Chondrocyte (in vitro differentiated cells): ENCODE measurements around the gene EPN2. TPM values are rescaled to one million over a fixed set of nuclear protein-coding genes. Genes with fewer than 3 reads are reported as not detected.
A peak's percentile ranks its signal among the peaks of the same experiment; 100 is the strongest.

ENCODE experiments used
- DNase-seq: peaks from one replicate; pipeline ENCODE4 v3.0.0; 2021; ENCODE audit warnings: mixed read lengths, low spot score
- H3K27ac Mint-ChIP-seq: one replicate; pipeline ENCODE4 v1.8.0; 2021; ENCODE audit warnings: mild to moderate bottlenecking, moderate library complexity, mixed read lengths; ENCODE audit not compliant: unreplicated experiment
- H3K27me3 Mint-ChIP-seq: 2 replicates; pipeline ENCODE4 v1.8.0; 2021; ENCODE audit warnings: low read depth, mixed read lengths
- H3K36me3 Mint-ChIP-seq: 2 replicates; pipeline ENCODE4 v1.8.0; 2021; ENCODE audit warnings: low read depth, mixed read lengths
- H3K4me1 Mint-ChIP-seq: 2 replicates; pipeline ENCODE4 v1.8.0; 2021; ENCODE audit warnings: low read depth, mild to moderate bottlenecking, mixed read lengths
- H3K4me3 Mint-ChIP-seq: one replicate; pipeline ENCODE4 v1.8.0; 2021; ENCODE audit warnings: mild to moderate bottlenecking, moderate library complexity, mixed read lengths; ENCODE audit not compliant: unreplicated experiment
- H3K9me3 Mint-ChIP-seq: 2 replicates; pipeline ENCODE4 v1.8.0; 2021; ENCODE audit warnings: low read depth, mixed read lengths
- total RNA-seq: library from RNA; stranded (reverse); gene quantifications from 3 replicates; pipeline ENCODE4 v1.2.1, GENCODE V29; 2021
- TF ChIP-seq, protein P1 (sequence below): fragments of 200-600 bp; sonication (generic); IDR thresholded peaks from 2 replicates; pipeline ENCODE4 v1.5.0; 2021; ENCODE audit warnings: antibody characterized with exemption, mild to moderate bottlenecking, moderate library complexity

Gene EPN2
- total RNA-seq, 1 donor from 2014 or later = 37.8 TPM

DNA sequence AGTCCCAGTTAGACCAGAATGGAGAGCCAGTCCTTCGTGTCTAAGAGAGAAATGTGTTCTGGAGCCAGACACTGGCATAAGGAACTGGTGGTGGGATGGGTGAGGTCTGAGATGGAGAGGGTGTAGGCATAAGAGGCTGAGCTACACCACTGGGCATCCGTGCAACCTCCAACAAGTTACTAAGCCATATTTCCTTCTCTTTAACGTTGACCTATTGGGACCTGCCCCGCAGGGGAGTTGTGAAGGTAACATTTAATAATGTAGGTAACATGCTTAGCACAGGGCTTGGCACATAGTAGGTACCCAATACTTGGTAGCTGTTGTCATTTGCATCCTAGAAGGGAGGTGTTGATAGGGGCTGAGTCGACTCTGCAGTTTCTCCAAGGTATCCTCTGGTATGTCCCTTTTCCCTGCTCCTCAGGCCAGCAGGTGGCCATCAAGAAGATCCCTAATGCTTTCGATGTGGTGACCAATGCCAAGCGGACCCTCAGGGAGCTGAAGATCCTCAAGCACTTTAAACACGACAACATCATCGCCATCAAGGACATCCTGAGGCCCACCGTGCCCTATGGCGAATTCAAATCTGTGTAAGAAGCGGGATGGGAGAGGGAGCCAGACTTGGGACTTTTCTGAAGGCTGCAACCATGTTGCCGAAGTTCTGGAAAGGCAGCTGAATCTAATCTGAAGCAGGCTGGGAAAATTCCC lies 142.3 kb downstream of the EPN2 start:
- TF ChIP-seq, protein P1, sequence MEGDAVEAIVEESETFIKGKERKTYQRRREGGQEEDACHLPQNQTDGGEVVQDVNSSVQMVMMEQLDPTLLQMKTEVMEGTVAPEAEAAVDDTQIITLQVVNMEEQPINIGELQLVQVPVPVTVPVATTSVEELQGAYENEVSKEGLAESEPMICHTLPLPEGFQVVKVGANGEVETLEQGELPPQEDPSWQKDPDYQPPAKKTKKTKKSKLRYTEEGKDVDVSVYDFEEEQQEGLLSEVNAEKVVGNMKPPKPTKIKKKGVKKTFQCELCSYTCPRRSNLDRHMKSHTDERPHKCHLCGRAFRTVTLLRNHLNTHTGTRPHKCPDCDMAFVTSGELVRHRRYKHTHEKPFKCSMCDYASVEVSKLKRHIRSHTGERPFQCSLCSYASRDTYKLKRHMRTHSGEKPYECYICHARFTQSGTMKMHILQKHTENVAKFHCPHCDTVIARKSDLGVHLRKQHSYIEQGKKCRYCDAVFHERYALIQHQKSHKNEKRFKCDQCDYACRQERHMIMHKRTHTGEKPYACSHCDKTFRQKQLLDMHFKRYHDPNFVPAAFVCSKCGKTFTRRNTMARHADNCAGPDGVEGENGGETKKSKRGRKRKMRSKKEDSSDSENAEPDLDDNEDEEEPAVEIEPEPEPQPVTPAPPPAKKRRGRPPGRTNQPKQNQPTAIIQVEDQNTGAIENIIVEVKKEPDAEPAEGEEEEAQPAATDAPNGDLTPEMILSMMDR = peak; percentile 22
- Mint-ChIP-seq H3K27me3 (no peaks in the 10 kb centered on the region), H3K9me3 (no peaks in the 10 kb centered on the region), H3K4me1 (peaks cover 58% of the 10 kb centered on the region), H3K27ac (peak overlapping the region; percentile 89), H3K4me3 (peak overlapping the region; percentile 97), H3K36me3 (peaks cover 28% of the 10 kb centered on the region)
- peak; percentile 39 for DNase-seq

DNA sequence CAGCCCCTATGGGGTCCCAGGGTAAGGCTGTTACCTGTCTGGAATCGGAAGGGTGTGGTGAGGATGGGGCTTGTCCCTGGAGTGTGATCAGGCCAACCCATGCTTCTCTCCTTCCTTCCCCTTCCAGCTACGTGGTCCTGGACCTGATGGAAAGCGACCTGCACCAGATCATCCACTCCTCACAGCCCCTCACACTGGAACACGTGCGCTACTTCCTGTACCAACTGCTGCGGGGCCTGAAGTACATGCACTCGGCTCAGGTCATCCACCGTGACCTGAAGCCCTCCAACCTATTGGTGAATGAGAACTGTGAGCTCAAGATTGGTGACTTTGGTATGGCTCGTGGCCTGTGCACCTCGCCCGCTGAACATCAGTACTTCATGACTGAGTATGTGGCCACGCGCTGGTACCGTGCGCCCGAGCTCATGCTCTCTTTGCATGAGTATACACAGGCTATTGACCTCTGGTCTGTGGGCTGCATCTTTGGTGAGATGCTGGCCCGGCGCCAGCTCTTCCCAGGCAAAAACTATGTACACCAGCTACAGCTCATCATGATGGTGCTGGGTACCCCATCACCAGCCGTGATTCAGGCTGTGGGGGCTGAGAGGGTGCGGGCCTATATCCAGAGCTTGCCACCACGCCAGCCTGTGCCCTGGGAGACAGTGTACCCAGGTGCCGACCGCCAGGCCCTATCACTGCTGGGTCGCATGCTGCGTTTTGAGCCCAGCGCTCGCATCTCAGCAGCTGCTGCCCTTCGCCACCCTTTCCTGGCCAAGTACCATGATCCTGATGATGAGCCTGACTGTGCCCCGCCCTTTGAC lies 143.5 kb downstream of the EPN2 start:
- TF ChIP-seq, protein P1 = no peak
- no peaks in the 10 kb centered on the region for H3K9me3 Mint-ChIP-seq
- peaks cover 69% of the 10 kb centered on the region for H3K4me1 Mint-ChIP-seq
- no peaks in the 10 kb centered on the region for H3K27me3 Mint-ChIP-seq
- H3K36me3 Mint-ChIP-seq = peaks cover 31% of the 10 kb centered on the region
- DNase-seq = peak; percentile 88
- H3K4me3 Mint-ChIP-seq = no peak overlapping the region
- H3K27ac Mint-ChIP-seq = peak overlapping the region; percentile 49

DNA sequence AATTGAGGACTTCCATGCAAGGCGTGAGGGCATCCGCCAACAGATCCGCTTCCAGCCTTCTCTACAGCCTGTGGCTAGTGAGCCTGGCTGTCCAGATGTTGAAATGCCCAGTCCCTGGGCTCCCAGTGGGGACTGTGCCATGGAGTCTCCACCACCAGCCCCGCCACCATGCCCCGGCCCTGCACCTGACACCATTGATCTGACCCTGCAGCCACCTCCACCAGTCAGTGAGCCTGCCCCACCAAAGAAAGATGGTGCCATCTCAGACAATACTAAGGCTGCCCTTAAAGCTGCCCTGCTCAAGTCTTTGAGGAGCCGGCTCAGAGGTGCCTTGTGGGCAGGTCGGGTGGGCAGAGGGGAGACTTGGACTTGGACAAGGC lies 144.2 kb downstream of the EPN2 start:
- Mint-ChIP-seq H3K4me1 (peaks cover 73% of the 10 kb centered on the region), H3K9me3 (no peaks in the 10 kb centered on the region), H3K4me3 (no peak overlapping the region), H3K27ac (no peak overlapping the region), H3K36me3 (peaks cover 31% of the 10 kb centered on the region), H3K27me3 (no peaks in the 10 kb centered on the region)
- TF ChIP-seq, protein P1 = no peak
- DNase-seq = peak; percentile 76

DNA sequence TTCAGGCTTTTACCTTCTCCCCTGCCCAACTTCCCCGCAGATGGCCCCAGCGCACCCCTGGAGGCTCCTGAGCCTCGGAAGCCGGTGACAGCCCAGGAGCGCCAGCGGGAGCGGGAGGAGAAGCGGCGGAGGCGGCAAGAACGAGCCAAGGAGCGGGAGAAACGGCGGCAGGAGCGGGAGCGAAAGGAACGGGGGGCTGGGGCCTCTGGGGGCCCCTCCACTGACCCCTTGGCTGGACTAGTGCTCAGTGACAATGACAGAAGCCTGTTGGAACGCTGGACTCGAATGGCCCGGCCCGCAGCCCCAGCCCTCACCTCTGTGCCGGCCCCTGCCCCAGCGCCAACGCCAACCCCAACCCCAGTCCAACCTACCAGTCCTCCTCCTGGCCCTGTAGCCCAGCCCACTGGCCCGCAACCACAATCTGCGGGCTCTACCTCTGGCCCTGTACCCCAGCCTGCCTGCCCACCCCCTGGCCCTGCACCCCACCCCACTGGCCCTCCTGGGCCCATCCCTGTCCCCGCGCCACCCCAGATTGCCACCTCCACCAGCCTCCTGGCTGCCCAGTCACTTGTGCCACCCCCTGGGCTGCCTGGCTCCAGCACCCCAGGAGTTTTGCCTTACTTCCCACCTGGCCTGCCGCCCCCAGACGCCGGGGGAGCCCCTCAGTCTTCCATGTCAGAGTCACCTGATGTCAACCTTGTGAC lies 144.7 kb downstream of the EPN2 start:
- H3K36me3 Mint-ChIP-seq = peaks cover 31% of the 10 kb centered on the region
- no peaks in the 10 kb centered on the region for H3K9me3 Mint-ChIP-seq
- no peaks in the 10 kb centered on the region for H3K27me3 Mint-ChIP-seq
- peaks cover 74% of the 10 kb centered on the region for H3K4me1 Mint-ChIP-seq
- H3K27ac Mint-ChIP-seq = peak overlapping the region; percentile 49
- H3K4me3 Mint-ChIP-seq = no peak overlapping the region
- peak; percentile 86 for DNase-seq
- TF ChIP-seq, protein P1 = no peak
